ENCODE results near the gene GNAT2. TPM values are rescaled to one million over a fixed set of nuclear protein-coding genes. Genes with fewer than 3 reads are reported as not detected.

GNAT2 gene
- total RNA-seq, 1 experiment from 2014 or later = 0.52 TPM

GRCh38 chr1:109586055-109586454 is 33.4 kb downstream of the GNAT2 start:
- peaks cover 3% of the 10 kb centered on the region; the same call in 1 of the 2 replicates for H4K20me1 ChIP-seq (ENCODE audit: insufficient read depth)
- H2AFZ ChIP-seq = no peak overlapping the region
- no peaks in the 10 kb centered on the region; the same call in 1 of the 2 replicates for H3K79me2 ChIP-seq (ENCODE audit: low read depth)
- POLR2A ChIA-PET (ENCODE audit: unreplicated experiment) = no interaction called here
- no peak overlapping the region for H3K4me3 ChIP-seq
- no peak overlapping the region for H3K27ac ChIP-seq
- intact Hi-C loops (cut with micrococcal nuclease; ENCODE audit: unreplicated experiment) = no loop called here
- H3K27me3 ChIP-seq (ENCODE audit: insufficient read depth, low read depth) = no peaks in the 10 kb centered on the region
- no peaks in the 10 kb centered on the region for H3K9me3 ChIP-seq (ENCODE audit: insufficient read depth, low read depth)
- no TSS peak for BruUV-seq (replicated peaks)
- DNase-seq = no peak
- H3K9me2 ChIP-seq (ENCODE audit: insufficient read depth) = no peaks in the 10 kb centered on the region
- CTCF ChIA-PET = no interaction called here
- TF ChIP-seq EZH2 (IDR thresholded peaks at IDR 0.05; ENCODE audit: low read depth) = no peak
- no peak for TF ChIP-seq CTCF (conservative IDR thresholded peaks at IDR 0.05)
- no peaks in the 10 kb centered on the region for H3K4me1 ChIP-seq (replicated peaks; ENCODE audit: insufficient read depth)
- peaks cover 10% of the 10 kb centered on the region; the same call in 1 of the 2 replicates for H3F3A ChIP-seq (ENCODE audit: insufficient read depth, low read depth)
- H3K4me2 ChIP-seq = no peak overlapping the region
- H3K36me3 ChIP-seq (ENCODE audit: low read depth) = peaks cover 63% of the 10 kb centered on the region

GRCh38 chr1:109584766-109585165 is 34.6 kb downstream of the GNAT2 start:
- no peak overlapping the region for H3K27ac ChIP-seq
- CTCF ChIA-PET = no interaction called here
- intact Hi-C loops (cut with micrococcal nuclease; ENCODE audit: unreplicated experiment) = no loop called here
- no peak overlapping the region for H3K4me2 ChIP-seq
- H3K9me3 ChIP-seq (ENCODE audit: insufficient read depth, low read depth) = no peaks in the 10 kb centered on the region
- peaks cover 64% of the 10 kb centered on the region for H3K36me3 ChIP-seq (ENCODE audit: low read depth)
- TF ChIP-seq CTCF (conservative IDR thresholded peaks at IDR 0.05) (no peak), EZH2 (IDR thresholded peaks at IDR 0.05; ENCODE audit: low read depth) (no peak)
- no peak for DNase-seq
- H3K27me3 ChIP-seq (ENCODE audit: insufficient read depth, low read depth) = no peaks in the 10 kb centered on the region
- H3K4me1 ChIP-seq (replicated peaks; ENCODE audit: insufficient read depth) = no peaks in the 10 kb centered on the region
- no TSS peak for BruUV-seq (replicated peaks)
- no peak overlapping the region for H2AFZ ChIP-seq
- H3K4me3 ChIP-seq = no peak overlapping the region
- POLR2A ChIA-PET (ENCODE audit: unreplicated experiment) = no interaction called here
- no peaks in the 10 kb centered on the region; the same call in 1 of the 2 replicates for H4K20me1 ChIP-seq (ENCODE audit: insufficient read depth)
- no peaks in the 10 kb centered on the region; the same call in 1 of the 2 replicates for H3K79me2 ChIP-seq (ENCODE audit: low read depth)
- no peaks in the 10 kb centered on the region for H3K9me2 ChIP-seq (ENCODE audit: insufficient read depth)
- peaks cover 7% of the 10 kb centered on the region; the same call in 1 of the 2 replicates for H3F3A ChIP-seq (ENCODE audit: insufficient read depth, low read depth)

- no peak for DNase-seq
- Histone ChIP-seq H3K4me2 (no peak overlapping the region), H3F3A (ENCODE audit: insufficient read depth, low read depth) (peaks cover 11% of the 10 kb centered on the region), H3K9me2 (ENCODE audit: insufficient read depth) (no peaks in the 10 kb centered on the region), H4K20me1 (ENCODE audit: insufficient read depth) (no peaks in the 10 kb centered on the region), H3K4me3 (no peak overlapping the region), H3K27ac (no peak overlapping the region), H2AFZ (no peak overlapping the region), H3K4me1 (replicated peaks; ENCODE audit: insufficient read depth) (no peaks in the 10 kb centered on the region), H3K9me3 (ENCODE audit: insufficient read depth, low read depth) (no peaks in the 10 kb centered on the region), H3K27me3 (ENCODE audit: insufficient read depth, low read depth) (no peaks in the 10 kb centered on the region), H3K36me3 (ENCODE audit: low read depth) (peaks cover 71% of the 10 kb centered on the region), H3K79me2 (ENCODE audit: low read depth) (peaks cover 10% of the 10 kb centered on the region)
- no TSS peak for BruUV-seq (replicated peaks)
- intact Hi-C loops (cut with micrococcal nuclease; ENCODE audit: unreplicated experiment) = no loop called here
- POLR2A ChIA-PET (ENCODE audit: unreplicated experiment) = no interaction called here
- TF ChIP-seq CTCF (conservative IDR thresholded peaks at IDR 0.05) (no peak), EZH2 (IDR thresholded peaks at IDR 0.05; ENCODE audit: low read depth) (no peak)
- CTCF ChIA-PET = no interaction called here
These were observed 37.4 kb downstream of the GNAT2 start for GRCh38 chr1:109582021-109582420.

All from PC-9 (cell line).